ENCODE data around the gene ABHD17B.

DNA sequence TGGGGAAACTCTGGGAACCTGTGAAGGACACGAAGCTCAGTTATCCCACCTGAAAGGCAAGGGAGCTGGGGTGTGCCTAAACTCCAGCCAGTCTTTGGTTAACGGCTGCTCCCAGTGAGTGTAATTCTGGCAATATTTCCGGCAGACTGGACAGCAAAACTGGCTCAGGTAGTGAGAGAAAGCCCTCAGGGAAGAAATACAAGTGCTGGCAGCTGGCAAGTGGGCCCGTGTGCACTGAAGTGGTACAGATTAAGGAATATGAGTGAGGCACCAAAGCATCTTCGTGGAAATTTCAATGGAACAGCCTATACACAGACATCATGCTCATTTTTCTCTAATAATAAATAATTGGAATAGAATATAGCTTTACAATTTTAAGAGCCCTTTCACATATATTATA lies 56.2 kb downstream of the ABHD17B start:
- TF ChIP-seq, protein P1, sequence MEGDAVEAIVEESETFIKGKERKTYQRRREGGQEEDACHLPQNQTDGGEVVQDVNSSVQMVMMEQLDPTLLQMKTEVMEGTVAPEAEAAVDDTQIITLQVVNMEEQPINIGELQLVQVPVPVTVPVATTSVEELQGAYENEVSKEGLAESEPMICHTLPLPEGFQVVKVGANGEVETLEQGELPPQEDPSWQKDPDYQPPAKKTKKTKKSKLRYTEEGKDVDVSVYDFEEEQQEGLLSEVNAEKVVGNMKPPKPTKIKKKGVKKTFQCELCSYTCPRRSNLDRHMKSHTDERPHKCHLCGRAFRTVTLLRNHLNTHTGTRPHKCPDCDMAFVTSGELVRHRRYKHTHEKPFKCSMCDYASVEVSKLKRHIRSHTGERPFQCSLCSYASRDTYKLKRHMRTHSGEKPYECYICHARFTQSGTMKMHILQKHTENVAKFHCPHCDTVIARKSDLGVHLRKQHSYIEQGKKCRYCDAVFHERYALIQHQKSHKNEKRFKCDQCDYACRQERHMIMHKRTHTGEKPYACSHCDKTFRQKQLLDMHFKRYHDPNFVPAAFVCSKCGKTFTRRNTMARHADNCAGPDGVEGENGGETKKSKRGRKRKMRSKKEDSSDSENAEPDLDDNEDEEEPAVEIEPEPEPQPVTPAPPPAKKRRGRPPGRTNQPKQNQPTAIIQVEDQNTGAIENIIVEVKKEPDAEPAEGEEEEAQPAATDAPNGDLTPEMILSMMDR (conservative IDR thresholded peaks at IDR 0.05; ENCODE audit: low read length), result no peak
- no peak for TF ChIP-seq EZH2phosphoT487 (IDR thresholded peaks at IDR 0.05; ENCODE audit: borderline replicate concordance)
